LoVo (cell line): ENCODE measurements around the gene PLD1.
A peak's percentile ranks its signal among the peaks of the same experiment; 100 is the strongest.
"Not testable (repeated sequence)": the region's sequence is repeated elsewhere in the genome, so short reads cannot be mapped to it uniquely, and the experiment has no call there.

ENCODE experiments used
- DNase-seq: peaks from one replicate; pipeline ENCODE4 v3.0.0-alpha.2; 2016; ENCODE audit warnings: low spot score

PLD1 gene

DNA sequence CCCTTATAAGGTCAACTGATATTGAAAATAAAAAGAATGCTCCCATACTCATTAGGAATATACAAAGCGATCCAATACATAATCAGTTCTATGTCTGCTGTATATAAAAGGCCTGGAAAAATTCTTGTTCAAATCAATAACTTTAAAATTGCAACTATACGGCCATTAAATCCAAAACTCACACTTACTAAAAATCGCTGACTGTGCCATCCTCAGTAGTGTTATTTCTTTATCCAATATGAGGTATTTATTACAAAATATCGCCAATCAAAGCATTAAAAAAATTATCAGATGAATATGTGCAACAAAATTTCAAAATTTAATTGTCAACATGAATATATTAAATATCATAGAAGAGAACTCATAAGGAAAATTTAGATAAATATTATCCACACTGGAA is 146.5 kb downstream of the PLD1 start:
- DNase-seq = no peak

DNA sequence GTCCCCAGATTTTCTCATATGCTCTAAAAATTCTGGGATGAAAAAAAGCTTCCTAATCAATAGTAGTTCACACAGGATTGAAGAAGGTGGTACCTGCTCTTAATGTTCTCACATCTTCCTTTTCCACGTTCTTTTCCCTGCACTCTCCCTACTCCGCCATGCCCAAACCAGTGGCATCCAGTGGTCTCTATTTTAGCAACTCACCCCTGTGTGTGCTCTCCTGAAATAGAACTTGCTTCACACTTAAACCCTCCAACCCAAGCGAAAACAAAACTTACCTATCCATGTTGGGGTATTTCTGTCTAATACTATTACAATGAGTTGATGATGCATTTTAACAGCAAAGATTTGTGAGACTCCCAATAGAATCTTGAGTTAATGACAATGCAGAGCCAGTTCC is 148.8 kb downstream of the PLD1 start:
- no peak for DNase-seq

DNA sequence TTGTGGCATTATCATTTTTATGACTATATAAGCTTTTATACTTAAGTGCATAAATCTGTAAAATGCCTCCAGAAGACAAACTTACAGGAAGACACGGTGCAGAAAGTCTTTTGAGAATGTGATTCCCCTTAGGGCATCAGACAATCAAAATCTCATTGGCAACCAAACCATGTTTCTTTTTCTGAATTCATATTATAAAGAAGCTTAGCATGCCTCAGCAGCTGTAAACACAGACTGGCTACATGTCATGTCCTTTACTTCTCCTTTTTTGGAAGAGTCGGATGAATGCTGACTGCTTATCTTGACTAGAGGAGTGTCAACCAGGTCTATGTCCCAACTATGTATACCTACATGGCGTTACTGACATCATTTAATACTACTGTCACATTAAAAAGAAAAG is 150.1 kb downstream of the PLD1 start:
- DNase-seq = no peak

DNA sequence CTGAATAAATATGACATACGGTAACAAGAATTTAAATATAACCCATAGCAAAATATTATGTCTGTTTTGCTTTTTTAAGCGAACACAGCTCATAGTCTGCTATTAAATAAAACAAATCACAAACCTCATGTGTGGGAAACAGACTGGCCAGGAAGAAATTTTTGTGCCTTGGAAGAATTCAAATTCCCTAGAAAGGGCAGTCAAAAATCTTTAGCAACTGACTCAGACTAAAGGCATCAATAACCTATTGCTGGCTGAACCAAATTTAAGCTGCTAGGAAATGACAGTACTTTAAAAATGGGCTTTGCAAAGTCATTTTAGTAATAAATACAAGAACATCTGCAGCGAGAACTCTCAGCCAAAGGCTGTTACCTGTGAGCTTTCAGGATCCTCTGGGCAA is 151.4 kb downstream of the PLD1 start:
- no peak for DNase-seq

DNA sequence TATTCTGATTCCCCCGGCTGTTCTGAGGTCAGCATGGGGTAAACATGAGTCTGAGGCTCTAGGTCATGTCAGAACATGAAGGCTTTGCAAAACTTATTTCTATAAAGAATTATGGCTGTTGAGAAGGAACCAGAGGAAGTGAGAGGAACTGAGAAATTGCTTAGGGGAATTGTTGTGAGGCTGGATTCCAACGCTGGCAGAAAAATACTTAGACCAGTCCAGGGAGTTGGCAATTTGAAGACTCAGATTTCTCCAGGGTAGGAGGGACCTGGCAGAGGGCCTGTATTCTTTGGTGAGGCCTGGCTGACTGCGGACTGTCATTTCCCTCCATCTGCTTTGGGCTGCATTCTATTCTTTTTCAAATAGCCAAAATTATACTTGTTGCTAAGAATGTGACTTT is 155.5 kb downstream of the PLD1 start:
- no peak for DNase-seq

DNA sequence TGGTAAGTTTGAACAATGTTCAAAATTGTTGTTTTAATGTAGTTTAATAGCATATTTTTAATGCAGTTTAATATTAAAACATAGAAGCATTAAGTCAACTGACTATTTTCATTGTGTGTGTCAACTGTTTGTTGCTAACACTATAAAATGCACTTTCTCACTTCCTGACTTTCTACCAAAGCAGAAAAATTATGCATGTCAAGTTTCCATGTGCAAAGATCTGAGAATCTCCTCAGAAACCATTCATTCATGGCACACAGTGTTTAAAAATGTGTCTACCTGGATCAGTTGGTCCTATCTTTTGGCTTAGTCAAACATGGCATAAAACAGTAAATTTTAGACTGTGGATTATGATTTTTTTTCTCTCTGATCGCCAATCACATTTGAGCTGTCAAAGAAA is 156.0 kb downstream of the PLD1 start:
- DNase-seq = no peak

DNA sequence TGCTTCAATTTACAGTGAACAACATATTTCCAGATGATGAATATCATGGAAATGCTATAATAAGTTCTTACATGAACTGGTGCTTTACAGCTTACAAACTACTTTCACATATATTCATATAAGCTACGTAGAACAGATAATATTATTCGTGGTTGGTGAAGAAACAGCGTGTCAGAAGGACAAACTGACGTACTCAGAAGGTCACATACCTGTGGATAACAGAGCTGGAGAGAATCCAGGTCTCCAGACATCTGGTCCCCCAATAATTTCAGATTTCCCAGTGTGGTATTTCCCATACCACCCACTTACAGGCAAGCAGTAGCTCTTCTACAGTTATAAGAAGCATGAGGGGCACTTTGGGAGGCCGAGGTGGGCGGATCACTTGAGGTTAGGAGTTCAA is 156.6 kb downstream of the PLD1 start:
- no peak for DNase-seq

DNA sequence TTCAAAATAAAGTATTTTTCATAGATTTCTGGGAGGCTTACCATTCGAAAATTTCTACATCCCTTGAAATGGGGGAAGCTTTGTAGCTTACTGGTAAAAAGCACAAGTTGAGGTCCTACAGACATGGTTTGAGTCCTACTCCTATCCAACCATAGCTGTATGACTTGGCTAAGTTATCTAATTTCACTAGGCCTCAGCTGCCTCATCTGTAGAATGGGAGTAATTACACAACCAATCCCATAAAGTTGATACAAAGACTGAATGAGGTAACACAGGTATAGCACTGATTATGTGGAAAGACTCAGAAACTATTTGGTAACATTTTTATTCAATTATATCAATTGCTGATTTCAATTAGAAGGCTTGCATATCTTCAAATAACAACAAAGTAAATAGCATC is 157.4 kb downstream of the PLD1 start:
- DNase-seq = no peak

DNA sequence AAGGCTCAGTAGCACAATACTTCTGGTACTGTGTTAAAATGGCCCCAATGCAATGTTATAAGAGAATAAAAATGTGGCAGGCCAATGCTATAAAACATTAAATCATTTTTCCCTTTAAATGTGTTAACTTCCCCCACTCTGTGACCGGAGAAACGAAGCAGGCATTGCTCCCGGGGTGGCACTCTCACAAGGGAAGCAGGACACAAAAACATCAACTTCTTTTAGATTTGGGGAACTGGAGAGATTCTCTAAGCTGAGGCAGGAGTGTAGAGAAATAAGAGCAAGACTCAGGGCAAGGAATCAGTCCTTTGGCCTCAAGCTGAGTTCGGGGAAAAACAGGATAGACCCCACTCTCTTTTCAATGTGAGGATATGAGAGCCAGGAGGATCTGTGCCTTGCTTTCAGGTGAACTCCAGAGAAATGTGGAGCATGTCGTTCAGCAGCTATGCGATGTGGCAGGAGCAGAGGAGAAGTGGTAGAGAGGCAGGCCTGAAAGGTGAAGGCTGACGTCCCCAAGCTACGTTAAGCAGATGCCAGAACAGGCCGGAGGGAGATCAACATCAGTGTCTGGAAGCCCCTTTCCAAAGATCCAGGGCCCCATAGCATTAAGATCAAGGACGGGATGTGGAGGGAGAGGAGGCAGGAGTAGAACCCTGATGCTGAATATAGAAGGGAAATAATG is 160.2 kb downstream of the PLD1 start:
- DNase-seq = no peak

DNA sequence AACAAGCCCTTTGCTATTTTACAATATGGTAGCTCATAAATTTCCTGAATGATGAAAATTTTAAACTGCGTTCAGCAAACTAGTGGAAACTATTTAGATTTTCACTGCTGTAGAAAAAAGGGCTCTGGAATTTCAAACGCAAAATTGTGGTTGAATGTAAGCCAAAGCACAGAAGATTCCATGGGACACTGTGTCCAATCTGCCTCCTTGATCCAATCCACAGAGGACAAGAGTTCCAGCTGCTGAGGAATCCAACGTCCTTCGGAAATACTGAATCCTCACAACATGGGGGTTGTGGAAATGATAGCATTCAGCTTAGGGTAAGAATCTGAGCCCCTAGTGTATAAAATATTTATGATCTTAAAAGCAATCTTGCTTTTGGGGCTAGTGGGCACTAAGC is 161.0 kb downstream of the PLD1 start:
- no peak for DNase-seq

DNA sequence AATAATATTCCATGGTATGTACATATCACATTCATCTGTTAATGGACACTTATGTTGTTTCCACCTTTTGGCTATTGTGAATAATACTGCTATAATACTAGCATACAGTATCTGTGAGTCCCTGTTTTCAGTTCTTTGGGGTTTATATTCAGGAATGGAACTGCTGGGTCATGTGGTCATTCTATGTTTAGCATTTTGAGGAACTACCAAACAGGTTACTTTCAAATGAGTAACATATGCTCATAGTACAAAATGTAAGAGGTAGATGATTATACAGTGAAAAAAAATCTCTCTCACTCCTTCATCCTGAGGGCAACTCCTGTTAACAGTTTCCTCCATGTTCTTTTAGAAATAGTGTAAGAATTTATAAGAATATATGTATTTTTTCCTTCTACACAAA is 162.2 kb downstream of the PLD1 start:
- DNase-seq = no peak

DNA sequence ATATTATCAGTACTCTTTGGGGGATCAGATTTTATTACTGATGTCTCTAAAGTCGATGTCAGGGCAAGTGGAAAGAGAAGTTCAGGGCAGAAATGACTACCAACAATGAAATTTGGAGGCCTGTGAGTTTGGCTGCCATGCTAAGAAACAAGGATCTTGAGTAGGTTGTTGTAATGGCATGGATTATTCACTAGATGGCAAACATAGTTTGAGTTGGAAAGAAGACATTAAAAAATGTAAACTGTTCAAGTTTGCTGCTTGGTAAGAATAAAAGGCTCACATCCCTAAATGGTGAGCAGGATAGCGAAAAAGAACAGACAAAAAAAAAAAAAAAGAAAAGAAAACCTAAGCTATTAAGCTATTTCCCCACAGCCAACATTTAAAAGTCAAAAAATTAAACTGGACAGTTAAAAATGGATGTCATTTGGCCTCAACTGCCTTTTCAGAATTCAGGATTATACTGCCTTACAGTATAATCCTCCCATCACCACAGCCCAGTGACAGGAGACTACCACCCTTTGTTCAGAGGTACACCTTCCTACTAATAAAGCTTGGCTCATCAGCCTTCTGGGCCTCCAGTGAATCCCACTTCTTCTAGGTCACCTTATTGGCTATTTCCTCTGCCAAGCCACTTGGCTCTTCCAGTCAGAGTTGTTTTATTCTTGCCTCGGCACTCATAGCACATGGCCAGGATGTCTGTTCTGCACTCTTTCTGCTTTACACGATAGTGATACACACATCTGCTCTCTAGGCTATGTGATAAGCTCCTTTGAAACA is 163.7 kb downstream of the PLD1 start:
- DNase-seq = peak; percentile 58

DNA sequence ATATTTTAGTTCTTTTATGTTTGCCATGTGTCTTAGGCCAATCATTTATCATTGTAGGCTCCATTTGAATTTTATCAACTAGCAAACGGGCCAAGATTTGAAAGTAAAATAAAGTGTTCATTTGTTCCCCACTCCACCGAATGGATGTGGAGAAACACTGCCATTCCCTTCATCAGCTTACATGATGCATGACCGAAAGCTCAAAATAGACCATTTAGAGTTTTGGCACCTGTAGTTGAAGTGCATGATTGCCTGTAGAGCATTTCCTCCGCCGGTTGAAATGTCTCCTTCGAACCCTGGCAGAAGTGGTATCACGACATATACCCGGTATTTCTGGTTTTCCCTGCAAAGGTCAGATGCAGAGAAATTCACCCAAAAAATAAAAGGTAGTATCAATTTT is 165.6 kb downstream of the PLD1 start:
- no peak for DNase-seq

DNA sequence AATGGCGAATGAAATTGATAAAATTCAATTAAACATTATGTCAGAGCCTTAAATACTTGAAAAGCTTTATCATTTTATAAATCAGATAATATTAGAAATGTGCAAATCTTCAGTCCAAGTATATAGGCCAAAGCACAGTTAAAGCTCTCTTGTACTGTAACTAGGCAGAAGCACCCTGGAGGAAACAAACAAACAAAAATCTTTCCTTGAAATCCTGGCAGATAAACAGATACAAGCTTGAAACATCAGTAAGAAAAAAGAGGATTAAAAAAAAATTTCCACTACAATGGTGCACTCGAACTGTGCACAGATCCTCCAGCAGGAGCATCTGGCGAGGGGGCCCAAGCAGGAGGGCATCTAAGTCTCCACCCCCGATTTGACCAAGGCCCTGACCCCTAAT is 166.6 kb downstream of the PLD1 start:
- DNase-seq = no peak

DNA sequence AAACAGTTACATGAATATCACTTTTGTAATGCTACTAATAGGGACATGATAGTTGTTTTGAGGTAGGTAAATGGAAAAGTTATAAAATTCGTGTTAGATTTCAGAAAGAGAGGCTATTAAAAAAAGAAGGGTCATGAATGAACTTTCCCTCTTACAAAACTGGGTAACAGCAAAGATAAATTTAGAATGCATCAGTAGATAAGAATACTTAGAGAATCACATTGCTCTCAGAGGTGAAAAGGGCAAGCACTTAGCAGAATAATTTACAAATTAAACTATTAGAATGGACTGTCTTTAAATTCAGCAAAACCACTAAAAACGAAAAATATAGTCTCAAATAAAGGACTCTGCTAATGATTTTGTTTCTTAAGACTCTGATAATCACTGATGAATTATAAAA is 167.2 kb downstream of the PLD1 start:
- DNase-seq = no peak

DNA sequence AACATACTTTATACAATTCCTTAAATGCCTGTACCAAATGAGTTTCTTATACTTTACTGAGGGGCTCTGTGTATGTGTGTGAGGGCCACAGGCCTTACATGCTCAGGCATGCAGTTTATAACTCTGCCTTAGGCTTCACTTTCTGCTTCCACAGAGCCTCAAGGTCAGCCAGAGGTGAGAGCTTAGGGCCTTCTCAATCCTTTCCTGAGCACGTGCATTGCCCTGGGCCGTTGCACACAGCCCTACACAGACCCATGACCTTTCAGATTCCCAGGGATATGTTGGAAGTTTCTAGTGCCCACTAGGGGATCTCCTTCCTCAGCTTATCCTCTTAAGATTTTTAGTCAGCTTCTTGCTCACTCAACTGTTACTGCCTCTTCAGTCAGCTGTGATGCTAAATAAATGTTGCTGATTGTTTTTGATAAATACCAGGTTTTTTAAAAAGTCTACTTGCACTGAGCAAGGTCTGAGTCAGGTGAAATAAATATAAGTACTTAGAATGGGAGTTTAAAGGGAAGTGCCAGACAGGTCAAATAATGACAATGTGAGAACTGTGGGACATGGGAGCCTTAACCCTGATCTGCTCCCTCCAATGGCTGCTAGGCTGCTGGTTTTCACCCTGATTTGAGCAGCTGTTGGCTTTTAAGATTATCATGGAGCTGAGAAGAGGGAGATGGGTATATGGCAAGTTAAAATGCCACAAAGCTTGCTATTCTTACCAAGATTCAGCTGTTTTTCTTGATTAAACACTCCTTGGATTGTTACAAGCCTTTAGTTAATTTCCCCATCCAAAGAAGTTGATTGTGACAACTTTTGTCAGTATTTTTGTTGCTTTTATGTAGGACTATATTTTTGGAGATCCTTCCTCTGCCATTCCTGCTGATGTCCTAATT is 169.5 kb downstream of the PLD1 start:
- no peak for DNase-seq

DNA sequence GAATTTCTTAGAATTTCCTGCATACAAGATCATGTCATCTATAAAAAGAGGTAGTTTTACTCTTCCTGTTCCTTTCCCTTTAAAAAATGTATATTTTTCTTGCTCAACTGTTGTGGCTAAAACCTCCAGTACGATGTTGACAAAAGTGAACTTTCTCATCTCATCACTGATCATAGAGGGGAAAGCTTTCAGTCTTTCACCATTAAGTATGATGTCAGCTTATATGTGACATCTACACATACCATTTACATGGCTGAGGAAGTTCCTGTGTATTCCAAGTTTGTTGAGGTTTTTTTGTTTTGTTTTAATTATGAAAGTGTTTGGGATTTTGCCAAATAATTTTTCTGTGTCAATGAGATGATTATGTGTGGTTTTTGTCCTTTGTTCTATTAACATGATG is 173.6 kb downstream of the PLD1 start:
- no peak for DNase-seq

DNA sequence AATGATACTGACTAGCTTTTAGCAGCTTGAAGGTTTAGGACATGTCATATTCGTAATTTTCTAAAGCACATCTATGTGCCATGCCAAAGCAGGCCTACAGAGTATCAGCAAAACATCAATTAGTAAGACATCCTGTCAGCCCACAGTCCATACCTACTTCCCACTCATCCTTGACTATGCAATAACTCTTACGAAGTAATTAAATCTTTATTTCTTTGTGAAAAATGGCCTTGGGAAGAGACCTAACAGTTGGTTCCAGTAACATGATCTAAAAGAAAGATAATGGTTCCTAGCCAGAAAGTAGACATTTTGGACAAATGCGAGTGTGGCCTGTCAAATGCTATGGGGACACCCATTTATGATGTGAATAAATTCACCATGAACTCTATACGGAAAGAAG is 177.5 kb downstream of the PLD1 start:
- DNase-seq = no peak

DNA sequence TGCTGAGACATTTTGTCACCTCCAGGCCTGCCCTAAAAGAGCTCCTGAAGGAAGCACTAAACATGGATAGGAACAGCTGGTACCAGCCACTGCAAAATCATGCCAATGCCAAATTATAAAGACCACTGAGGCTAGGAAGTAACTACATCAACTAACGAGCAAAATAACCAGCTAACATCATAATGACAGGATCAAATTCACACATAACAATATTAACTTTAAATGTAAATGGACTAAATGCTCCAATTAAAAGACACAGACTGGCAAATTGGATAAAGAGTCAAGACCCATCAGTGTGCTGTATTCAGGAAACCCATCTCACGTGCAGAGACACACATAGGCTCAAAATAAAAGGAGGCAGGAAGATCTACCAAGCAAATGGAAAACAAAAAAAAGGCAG is 183.5 kb downstream of the PLD1 start:
- not testable (repeated sequence) for DNase-seq

DNA sequence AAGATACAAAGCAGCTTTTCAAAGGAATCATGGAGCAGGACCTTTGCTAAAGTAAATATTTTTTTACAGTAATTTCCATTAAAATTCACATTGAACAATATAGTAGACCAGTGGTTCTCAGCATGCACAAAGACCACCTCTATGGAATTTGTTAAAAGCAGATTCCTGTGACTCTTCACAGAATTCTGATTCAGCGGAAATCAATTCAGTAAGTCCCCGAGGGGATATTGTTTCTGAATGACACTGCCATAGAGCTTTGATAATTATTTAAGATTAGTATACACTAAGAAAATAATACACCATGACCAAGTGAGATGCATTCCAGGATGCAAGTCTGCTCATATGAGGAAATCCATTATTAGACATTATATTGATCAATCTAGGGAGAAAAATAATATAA is 188.2 kb downstream of the PLD1 start:
- DNase-seq = no peak

DNA sequence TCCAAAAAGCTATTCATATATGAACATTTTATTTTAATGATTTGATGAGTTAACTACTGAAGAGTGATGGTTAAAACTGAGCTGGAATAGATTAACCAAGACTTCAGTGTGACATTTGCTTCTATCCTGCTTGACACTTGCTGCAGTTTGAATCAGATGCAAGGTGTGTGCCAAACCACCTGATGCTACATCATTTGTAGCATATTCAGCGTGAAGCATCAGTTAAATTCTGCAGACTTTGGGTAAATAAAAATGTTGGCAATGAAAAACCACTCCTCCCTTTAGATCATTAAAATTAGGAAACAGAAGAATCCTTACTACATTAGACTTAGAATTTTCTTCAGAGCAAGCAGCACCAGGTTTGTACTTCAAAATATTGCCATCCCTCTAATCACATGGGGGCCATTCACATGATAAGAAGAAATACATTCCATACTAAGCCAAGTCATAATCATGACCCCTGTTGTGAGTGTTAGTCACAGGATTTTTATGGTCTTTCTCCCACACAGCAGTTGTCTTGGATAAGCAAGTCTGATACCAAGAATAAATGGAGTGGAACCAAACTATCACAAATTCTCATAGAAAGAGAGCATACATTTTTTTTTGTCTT is 189.4 kb downstream of the PLD1 start:
- peak; percentile 59 for DNase-seq

DNA sequence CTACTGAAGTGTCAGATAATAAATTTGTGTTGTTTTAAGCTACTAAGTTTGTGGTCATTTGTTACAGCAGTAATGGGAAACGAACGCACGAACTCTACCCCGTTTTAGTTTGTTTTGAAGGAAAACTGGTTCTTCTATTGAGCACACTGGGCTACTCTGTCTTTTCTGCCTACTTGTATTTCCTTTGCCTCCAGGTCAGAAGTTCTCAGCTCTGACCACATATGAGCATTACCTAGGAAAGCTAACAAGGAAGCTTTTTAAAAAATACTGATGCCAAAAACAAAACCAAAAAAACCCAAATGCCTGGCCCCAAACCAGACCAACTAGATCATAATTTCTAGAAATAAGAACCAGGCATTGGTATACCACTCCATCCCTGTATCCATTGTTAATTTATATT is 193.5 kb downstream of the PLD1 start:
- no peak for DNase-seq

DNA sequence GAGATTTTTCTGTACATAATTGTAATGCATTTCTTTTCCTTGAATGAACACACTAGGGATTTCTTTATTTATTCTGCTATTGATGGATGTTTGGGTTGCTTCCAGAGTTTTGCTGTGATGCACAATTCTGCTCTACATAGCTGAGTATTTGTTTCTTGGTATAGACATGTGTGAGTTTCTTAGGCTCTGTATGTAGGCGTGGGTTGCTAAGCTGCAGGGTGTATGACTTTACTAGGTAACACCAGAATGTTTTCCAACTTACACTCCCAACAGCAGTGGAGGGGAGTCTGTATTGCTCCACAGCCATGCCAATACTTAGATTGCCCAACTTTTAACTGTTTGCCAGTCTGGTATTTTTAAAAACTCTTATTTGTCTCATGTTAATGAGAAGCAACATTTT is 194.6 kb downstream of the PLD1 start:
- no peak for DNase-seq
